Hepatocyte (in vitro differentiated cells): ENCODE data around the gene KRTAP10-7. TPM values are rescaled to one million over a fixed set of nuclear protein-coding genes. Genes with fewer than 3 reads are reported as not detected.
"Not testable (repeated sequence)": the region's sequence is repeated elsewhere in the genome, so short reads cannot be mapped to it uniquely, and the experiment has no call there.

Experiments used
- DNase-seq: peaks from one replicate; pipeline ENCODE4 v3.0.0-alpha.2; 2016; ENCODE audit warnings: low spot score
- H2AFZ ChIP-seq: fragments of 200-600 bp; sonication (generic); 2 replicates; pipeline ENCODE4 v1.6.0; 2016; ENCODE audit warnings: antibody characterized with exemption, mild to moderate bottlenecking
- H3K27ac ChIP-seq: fragments of 200-600 bp; sonication (generic); 2 replicates; pipeline ENCODE4 v1.5.1; 2016; ENCODE audit warnings: mild to moderate bottlenecking
- H3K27me3 ChIP-seq: fragments of 200-600 bp; sonication (generic); 2 replicates; pipeline ENCODE4 v1.6.1; 2016
- H3K36me3 ChIP-seq: fragments of 200-600 bp; sonication (generic); replicated peaks from 2 replicates; pipeline ENCODE4 v1.5.1; 2016; ENCODE audit warnings: low read depth; ENCODE audit not compliant: insufficient read depth
- H3K4me1 ChIP-seq: fragments of 200-600 bp; sonication (generic); 2 replicates; pipeline ENCODE4 v1.5.1; 2016; ENCODE audit warnings: mild to moderate bottlenecking, moderate library complexity; ENCODE audit not compliant: insufficient read depth
- H3K4me2 ChIP-seq: fragments of 200-600 bp; sonication (generic); 2 replicates; pipeline ENCODE4 v1.6.0; 2016
- H3K4me3 ChIP-seq: fragments of 200-600 bp; sonication (generic); 2 replicates; pipeline ENCODE4 v1.5.1; 2016; ENCODE audit warnings: mild to moderate bottlenecking
- H3K79me2 ChIP-seq: fragments of 200-600 bp; sonication (generic); 2 replicates; pipeline ENCODE4 v1.6.0; 2017; ENCODE audit warnings: mild to moderate bottlenecking
- H3K9me2 ChIP-seq: fragments of 200-600 bp; sonication (generic); replicated peaks from 2 replicates; pipeline ENCODE4 v1.6.0; 2017; ENCODE audit warnings: mild to moderate bottlenecking; ENCODE audit not compliant: insufficient read depth
- H3K9me3 ChIP-seq: fragments of 200-600 bp; sonication (generic); 2 replicates; pipeline ENCODE4 v1.5.1; 2016; ENCODE audit warnings: low read depth, mild to moderate bottlenecking
- H4K20me1 ChIP-seq: fragments of 200-600 bp; sonication (generic); 2 replicates; pipeline ENCODE4 v1.6.0; 2016; ENCODE audit warnings: mild to moderate bottlenecking; ENCODE audit not compliant: insufficient read depth, poor library complexity, severe bottlenecking
- CTCF ChIP-seq: fragments of 200-600 bp; sonication (generic); IDR thresholded peaks from 2 replicates; pipeline ENCODE4 v1.5.1; 2016; ENCODE audit warnings: antibody characterized with exemption, mild to moderate bottlenecking; ENCODE audit not compliant: poor library complexity
- EZH2 ChIP-seq: fragments of 200-600 bp; sonication (generic); IDR thresholded peaks from 2 replicates; pipeline ENCODE4 v1.6.1; 2016; ENCODE audit warnings: antibody characterized with exemption, mild to moderate bottlenecking, borderline replicate concordance
- EZH2phosphoT487 ChIP-seq: fragments of 200-600 bp; sonication (generic); IDR thresholded peaks from one replicate; pipeline ENCODE4 v1.6.1; 2018; ENCODE audit warnings: antibody characterized with exemption, mild to moderate bottlenecking, low read depth, moderate library complexity; ENCODE audit not compliant: unreplicated experiment, severe bottlenecking
- WGBS: methylation state at CpG from one replicate; pipeline ENCODE4 v1.1.6; 2016; ENCODE audit warnings: low lambda C conversion rate; ENCODE audit errors: missing lambda C conversion rate; 5-methylcytosine and 5-hydroxymethylcytosine counted together
- polyA plus RNA-seq: library from polyadenylated mRNA; unstranded; fragments of >200 nt; fragmentation: Nextera tagmentation; extraction: Ambion mirVana; gene quantifications from 2 replicates; pipeline ENCODE4 v1.2.1, GENCODE V29; 2016
- total RNA-seq: library from RNA; depleted of rRNA; stranded (reverse); fragments of >200 nt; gene quantifications from 2 replicates; pipeline ENCODE4 v1.2.3, GENCODE V29; 2014

The KRTAP10-7 gene
- total and polyA plus RNA-seq, 2 experiments from 2014 or later = not detected

- H3K4me3 ChIP-seq = no peak overlapping the region
- H3K27me3 ChIP-seq = no peaks in the 10 kb centered on the region
- H3K36me3 ChIP-seq = no peaks in the 10 kb centered on the region
- no peaks in the 10 kb centered on the region for H3K9me3 ChIP-seq
- no peak overlapping the region for H3K27ac ChIP-seq
- no peak for TF ChIP-seq EZH2
- TF ChIP-seq EZH2phosphoT487 = no peak
- DNase-seq = no peak
- H3K79me2 ChIP-seq = no peaks in the 10 kb centered on the region
- 86% methylated on average over 9 of the region's 9 CpGs for WGBS
- no peaks in the 10 kb centered on the region for H4K20me1 ChIP-seq
- no peak overlapping the region for H2AFZ ChIP-seq
- H3K4me2 ChIP-seq = no peak overlapping the region
- peaks cover 7% of the 10 kb centered on the region for H3K4me1 ChIP-seq
- H3K9me2 ChIP-seq = no peaks in the 10 kb centered on the region
Observed at GRCh38 chr21:44596068-44596725, 4.2 kb upstream of the KRTAP10-7 start.

- no peak overlapping the region for H3K4me2 ChIP-seq
- 70% methylated on average over 11 of the region's 11 CpGs for WGBS
- H3K27me3 ChIP-seq = no peaks in the 10 kb centered on the region
- H2AFZ ChIP-seq = no peak overlapping the region
- no peaks in the 10 kb centered on the region for H3K36me3 ChIP-seq
- no peaks in the 10 kb centered on the region for H3K9me2 ChIP-seq
- no peak overlapping the region for H3K4me3 ChIP-seq
- H4K20me1 ChIP-seq = no peaks in the 10 kb centered on the region
- no peak for TF ChIP-seq CTCF
- no peak overlapping the region for H3K27ac ChIP-seq
- peaks cover 7% of the 10 kb centered on the region for H3K4me1 ChIP-seq
- H3K9me3 ChIP-seq = no peaks in the 10 kb centered on the region
- no peaks in the 10 kb centered on the region for H3K79me2 ChIP-seq
- no peak for DNase-seq
Observed at GRCh38 chr21:44598061-44598460, 2.3 kb upstream of the KRTAP10-7 start.

- Histone ChIP-seq H3K4me2 (no peak overlapping the region), H3K9me3 (no peaks in the 10 kb centered on the region), H3K4me1 (no peaks in the 10 kb centered on the region), H3K9me2 (no peaks in the 10 kb centered on the region), H3K27ac (no peak overlapping the region), H4K20me1 (no peaks in the 10 kb centered on the region), H3K4me3 (no peak overlapping the region), H3K79me2 (no peaks in the 10 kb centered on the region), H2AFZ (no peak overlapping the region), H3K27me3 (no peaks in the 10 kb centered on the region), H3K36me3 (no peaks in the 10 kb centered on the region)
- 87% methylated on average over 8 of the region's 8 CpGs for WGBS
- no peak for DNase-seq
- TF ChIP-seq CTCF = no peak
- no peak for TF ChIP-seq EZH2phosphoT487
- no peak for TF ChIP-seq EZH2
Observed at GRCh38 chr21:44599264-44600029, 950 bp upstream of the KRTAP10-7 start.

- not testable (repeated sequence) for H3K4me3 ChIP-seq, H2AFZ ChIP-seq, H3K79me2 ChIP-seq, H3K4me1 ChIP-seq, H3K4me2 ChIP-seq, H4K20me1 ChIP-seq, H3K27ac ChIP-seq, DNase-seq, H3K27me3 ChIP-seq, H3K9me2 ChIP-seq, H3K36me3 ChIP-seq, H3K9me3 ChIP-seq
- 88% methylated on average over 10 of the region's 10 CpGs for WGBS
Observed at GRCh38 chr21:44601091-44601490, 694 bp downstream of the KRTAP10-7 start.
